OCI-LY3 (cell line): ENCODE data around the gene STIL.

ENCODE experiments used
- H2AFZ ChIP-seq: fragments of 200-600, 300-600 bp; shearing (Covaris generic); 2 replicates; pipeline ENCODE4 v1.6.0; 2014; ENCODE audit warnings: antibody characterized with exemption, low read depth, low read length
- H3K27ac ChIP-seq: fragments of 200-600, 300-600 bp; sonication (generic); 2 replicates; pipeline ENCODE4 v1.5.1; 2014; ENCODE audit warnings: mild to moderate bottlenecking, low read length, moderate library complexity, mixed read lengths
- H3K27me3 ChIP-seq: fragments of 200-600, 300-600 bp; sonication (generic); 2 replicates; pipeline ENCODE4 v1.6.1; 2014; ENCODE audit warnings: low read depth, low read length, mixed read lengths
- H3K36me3 ChIP-seq: fragments of 200-600, 300-600 bp; sonication (generic); replicated peaks from 2 replicates; pipeline ENCODE3; 2014; ENCODE audit warnings: low read depth, low read length, mixed read lengths
- H3K4me1 ChIP-seq: fragments of 300-600, 200-600 bp; sonication (generic); 2 replicates; pipeline ENCODE4 v1.6.1; 2014; ENCODE audit warnings: low read length, mixed read lengths
- H3K4me2 ChIP-seq: fragments of 200-600, 300-600 bp; sonication (generic); 2 replicates; pipeline ENCODE4 v1.6.1; 2014; ENCODE audit warnings: low read length, mixed read lengths
- H3K4me3 ChIP-seq: fragments of 300-600, 200-600 bp; sonication (generic); 2 replicates; pipeline ENCODE4 v1.5.1; 2014; ENCODE audit warnings: antibody characterized with exemption, mild to moderate bottlenecking, low read length, moderate library complexity
- H3K79me2 ChIP-seq: fragments of 300-600, 200-600 bp; shearing (Covaris generic); 2 replicates; pipeline ENCODE4 v1.6.1; 2014; ENCODE audit warnings: mild to moderate bottlenecking, low read length, mixed read lengths
- H3K9ac ChIP-seq: fragments of 300-600, 200-600 bp; shearing (Covaris generic); 2 replicates; pipeline ENCODE4 v1.6.0; 2014; ENCODE audit warnings: mild to moderate bottlenecking, low read length, moderate library complexity
- H3K9me3 ChIP-seq: fragments of 200-600, 300-600 bp; shearing (Covaris generic); 2 replicates; pipeline ENCODE4 v1.6.1; 2014; ENCODE audit warnings: low read length, mixed read lengths; ENCODE audit not compliant: insufficient read depth
- H4K20me1 ChIP-seq: fragments of 200-600, 300-600 bp; sonication (generic); 2 replicates; pipeline ENCODE4 v1.6.1; 2016; ENCODE audit warnings: low read length, mixed read lengths; ENCODE audit not compliant: insufficient read depth
- EZH2phosphoT487 ChIP-seq: fragments of 200-600 bp; shearing (Covaris generic); IDR thresholded peaks from 2 replicates; pipeline ENCODE4 v1.6.1; 2018; ENCODE audit warnings: antibody characterized with exemption, mixed run types, low read depth
- TF ChIP-seq, protein P1 (sequence below): fragments of 200-600, 300-600 bp; sonication (generic); IDR thresholded peaks from 2 replicates; pipeline ENCODE4 v1.5.1; 2014; ENCODE audit warnings: antibody characterized with exemption, low read length, low read depth

Gene STIL

DNA sequence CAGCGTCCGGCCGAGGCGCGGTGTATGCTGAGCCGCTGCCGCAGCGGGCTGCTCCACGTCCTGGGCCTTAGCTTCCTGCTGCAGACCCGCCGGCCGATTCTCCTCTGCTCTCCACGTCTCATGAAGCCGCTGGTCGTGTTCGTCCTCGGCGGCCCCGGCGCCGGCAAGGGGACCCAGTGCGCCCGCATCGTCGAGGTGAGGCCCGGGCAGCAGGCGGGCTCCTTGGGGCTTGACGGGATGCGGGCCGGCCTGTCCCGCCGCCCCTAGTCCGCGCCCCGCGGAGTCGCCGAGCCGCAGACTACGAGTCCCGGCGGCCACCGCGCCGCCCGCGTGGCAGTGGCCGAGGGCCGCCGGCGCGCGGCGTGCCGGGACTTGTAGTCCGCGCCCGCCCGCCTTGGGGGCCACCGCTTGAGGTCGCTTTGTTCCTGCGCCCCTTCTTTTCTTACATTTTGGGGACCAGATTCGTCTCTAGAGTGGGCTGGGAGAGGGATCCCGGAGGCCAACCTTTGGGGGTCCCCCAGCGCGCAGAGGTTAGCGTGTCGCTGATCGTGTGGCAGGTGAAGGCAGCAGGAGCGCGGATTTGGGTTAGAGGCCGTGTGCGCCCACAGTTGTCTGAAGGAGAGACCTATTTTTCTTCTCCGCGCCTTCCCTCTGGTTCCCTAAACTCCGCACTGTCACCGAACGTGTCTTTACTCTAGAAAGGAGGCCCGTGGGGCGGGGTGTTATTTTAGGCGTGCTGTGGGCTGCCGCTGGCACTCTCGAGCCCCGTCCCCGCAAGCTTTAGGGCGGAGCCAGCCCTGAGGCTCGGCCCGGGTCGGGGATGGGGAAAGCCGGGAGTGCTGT lies 20.2 kb upstream of the STIL start:
- peak overlapping the region; percentile 93 for H3K9ac ChIP-seq
- peak overlapping the region; percentile 56; the same call in 1 of the 2 replicates for H2AFZ ChIP-seq
- peak overlapping the region; percentile 72 for H3K27ac ChIP-seq
- H3K4me2 ChIP-seq = peak overlapping the region; percentile 92
- no peaks in the 10 kb centered on the region for H3K9me3 ChIP-seq
- H3K4me3 ChIP-seq = peak overlapping the region; percentile 86
- TF ChIP-seq, protein P1, sequence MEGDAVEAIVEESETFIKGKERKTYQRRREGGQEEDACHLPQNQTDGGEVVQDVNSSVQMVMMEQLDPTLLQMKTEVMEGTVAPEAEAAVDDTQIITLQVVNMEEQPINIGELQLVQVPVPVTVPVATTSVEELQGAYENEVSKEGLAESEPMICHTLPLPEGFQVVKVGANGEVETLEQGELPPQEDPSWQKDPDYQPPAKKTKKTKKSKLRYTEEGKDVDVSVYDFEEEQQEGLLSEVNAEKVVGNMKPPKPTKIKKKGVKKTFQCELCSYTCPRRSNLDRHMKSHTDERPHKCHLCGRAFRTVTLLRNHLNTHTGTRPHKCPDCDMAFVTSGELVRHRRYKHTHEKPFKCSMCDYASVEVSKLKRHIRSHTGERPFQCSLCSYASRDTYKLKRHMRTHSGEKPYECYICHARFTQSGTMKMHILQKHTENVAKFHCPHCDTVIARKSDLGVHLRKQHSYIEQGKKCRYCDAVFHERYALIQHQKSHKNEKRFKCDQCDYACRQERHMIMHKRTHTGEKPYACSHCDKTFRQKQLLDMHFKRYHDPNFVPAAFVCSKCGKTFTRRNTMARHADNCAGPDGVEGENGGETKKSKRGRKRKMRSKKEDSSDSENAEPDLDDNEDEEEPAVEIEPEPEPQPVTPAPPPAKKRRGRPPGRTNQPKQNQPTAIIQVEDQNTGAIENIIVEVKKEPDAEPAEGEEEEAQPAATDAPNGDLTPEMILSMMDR = peak; percentile 45; the same call in 1 of the 2 replicates
- no peak for TF ChIP-seq EZH2phosphoT487
- peaks cover 46% of the 10 kb centered on the region for H3K79me2 ChIP-seq
- no peaks in the 10 kb centered on the region for H4K20me1 ChIP-seq
- H3K27me3 ChIP-seq = no peaks in the 10 kb centered on the region
- H3K4me1 ChIP-seq = peaks cover 6% of the 10 kb centered on the region; the same call in 1 of the 2 replicates
- H3K36me3 ChIP-seq = no peaks in the 10 kb centered on the region

DNA sequence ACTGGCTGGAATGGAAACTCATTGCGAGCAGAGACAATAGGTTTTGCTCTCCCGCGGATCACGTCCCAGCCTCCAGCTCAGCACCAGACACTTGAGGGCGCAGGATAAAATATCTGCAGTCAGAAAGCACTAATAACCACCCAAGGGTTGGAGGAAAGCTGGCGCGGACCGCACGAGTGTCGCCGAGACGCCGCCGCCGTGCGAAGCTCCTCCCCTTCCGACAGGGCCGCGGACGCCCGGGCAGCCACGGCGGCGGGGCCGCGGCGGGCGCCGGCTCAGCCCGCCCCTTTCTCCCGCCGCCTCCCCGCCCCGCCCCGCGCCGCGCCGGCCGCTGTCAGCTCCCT lies 19.6 kb upstream of the STIL start, which contains the start of gene CMPK1:
CMPK1 (plus strand) TSS at position 213 of the 344 bp plus-strand sequence. CDS start 156 bp downstream, outside the sequence.
- TF ChIP-seq, protein P1 = no peak
- TF ChIP-seq EZH2phosphoT487 = no peak
- Histone ChIP-seq H4K20me1 (no peaks in the 10 kb centered on the region), H3K79me2 (peaks cover 41% of the 10 kb centered on the region), H3K9ac (peak within 1 kb of the TSS; percentile 93), H3K27ac (peak within 1 kb of the TSS; percentile 72), H3K4me3 (peak within 1 kb of the TSS; percentile 86), H3K36me3 (no peaks in the 10 kb centered on the region), H3K9me3 (no peaks in the 10 kb centered on the region), H3K27me3 (no peaks in the 10 kb centered on the region), H2AFZ (peak within 1 kb of the TSS; percentile 72), H3K4me2 (peak within 1 kb of the TSS; percentile 92), H3K4me1 (peaks cover 6% of the 10 kb centered on the region; the same call in 1 of the 2 replicates)

DNA sequence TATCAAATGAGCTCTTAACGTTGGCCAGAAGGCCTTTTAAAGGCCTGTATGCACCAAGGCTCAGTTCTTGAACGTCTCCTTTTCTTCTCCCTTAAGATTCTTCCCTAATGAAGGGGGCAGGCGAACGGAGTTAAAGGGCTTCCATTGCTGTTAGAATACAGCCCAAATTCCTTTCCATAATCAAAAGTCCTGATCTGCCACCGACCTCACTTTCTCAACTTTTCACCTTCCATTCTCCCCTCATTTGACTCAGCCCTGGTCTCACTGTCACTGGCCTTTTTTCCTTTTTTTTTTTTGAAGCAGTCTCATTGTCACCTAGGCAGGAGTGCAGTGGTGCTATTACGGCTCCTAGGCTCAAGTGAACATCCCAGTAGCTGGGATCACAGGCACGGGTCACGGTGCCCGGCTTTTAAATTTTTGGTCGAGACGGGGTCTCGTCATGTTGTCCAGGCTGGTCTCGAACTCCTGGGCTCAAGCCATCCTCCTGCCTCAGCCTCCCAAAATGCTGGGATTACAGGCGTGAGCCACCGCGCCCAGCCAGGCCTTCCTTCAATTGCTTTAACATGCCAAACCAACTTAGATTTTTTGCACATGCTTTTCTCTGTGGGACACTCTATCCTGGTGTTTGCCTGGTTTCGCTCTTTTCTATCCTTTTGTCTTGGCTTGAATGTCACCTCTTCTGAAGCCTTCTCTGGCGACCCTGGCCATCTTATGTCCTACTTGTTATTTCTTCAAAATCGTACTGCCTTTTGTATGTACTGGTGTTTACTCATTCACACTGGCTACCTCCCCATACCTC lies 19.0 kb upstream of the STIL start:
- Histone ChIP-seq H3K79me2 (peaks cover 36% of the 10 kb centered on the region), H3K4me1 (peaks cover 6% of the 10 kb centered on the region; the same call in 1 of the 2 replicates), H3K9ac (peak overlapping the region; percentile 93), H3K9me3 (no peaks in the 10 kb centered on the region), H4K20me1 (no peaks in the 10 kb centered on the region), H3K4me3 (peak overlapping the region; percentile 86), H3K27me3 (no peaks in the 10 kb centered on the region), H2AFZ (peak overlapping the region; percentile 72), H3K27ac (peak overlapping the region; percentile 58), H3K36me3 (no peaks in the 10 kb centered on the region), H3K4me2 (peak overlapping the region; percentile 86)
- no peak for TF ChIP-seq EZH2phosphoT487
- TF ChIP-seq, protein P1 = no peak

DNA sequence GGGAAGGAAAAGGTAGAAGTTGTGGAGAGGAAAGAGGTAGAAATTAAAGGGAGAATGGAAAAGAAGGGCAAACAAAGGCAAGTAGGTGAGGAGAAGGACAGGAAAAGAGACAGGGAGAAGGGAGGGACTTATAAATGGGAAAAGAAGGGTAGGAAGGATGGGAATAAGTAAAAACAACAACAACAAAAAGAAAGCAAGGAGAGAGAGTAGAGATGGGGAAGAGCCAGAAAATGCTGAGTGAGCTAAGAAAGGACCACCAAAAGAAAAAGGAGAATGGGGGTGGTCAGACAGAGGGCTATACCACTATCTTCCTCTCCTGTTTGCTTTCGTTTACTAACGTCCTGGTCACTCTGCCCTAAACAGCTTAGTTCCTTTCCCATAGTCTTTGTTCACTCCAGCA lies 17.9 kb upstream of the STIL start:
- H4K20me1 ChIP-seq = no peaks in the 10 kb centered on the region
- no peak overlapping the region for H3K9ac ChIP-seq
- no peak for TF ChIP-seq EZH2phosphoT487
- TF ChIP-seq, protein P1 = no peak
- no peak overlapping the region for H2AFZ ChIP-seq
- no peaks in the 10 kb centered on the region for H3K36me3 ChIP-seq
- peaks cover 27% of the 10 kb centered on the region for H3K79me2 ChIP-seq
- H3K4me3 ChIP-seq = no peak overlapping the region
- peaks cover 6% of the 10 kb centered on the region; the same call in 1 of the 2 replicates for H3K4me1 ChIP-seq
- no peaks in the 10 kb centered on the region for H3K9me3 ChIP-seq
- H3K4me2 ChIP-seq = no peak overlapping the region
- no peak overlapping the region for H3K27ac ChIP-seq
- H3K27me3 ChIP-seq = no peaks in the 10 kb centered on the region
